PC-3 (cell line): Measurements from ENCODE around the gene GRB2.

Experiments
- EZH2 ChIP-seq: fragments of 300-600 bp; sonication (generic); IDR thresholded peaks from one replicate; pipeline ENCODE4 v1.6.1; 2017; ENCODE audit warnings: antibody characterized with exemption, mild to moderate bottlenecking, low read length; ENCODE audit not compliant: unreplicated experiment
- TF ChIP-seq, protein P1 (sequence below): fragments of 300-600 bp; sonication (generic); conservative IDR thresholded peaks from 2 replicates; pipeline ENCODE4 v1.5.1; 2017; ENCODE audit warnings: antibody characterized with exemption, low read depth, mild to moderate bottlenecking, low read length

DNA sequence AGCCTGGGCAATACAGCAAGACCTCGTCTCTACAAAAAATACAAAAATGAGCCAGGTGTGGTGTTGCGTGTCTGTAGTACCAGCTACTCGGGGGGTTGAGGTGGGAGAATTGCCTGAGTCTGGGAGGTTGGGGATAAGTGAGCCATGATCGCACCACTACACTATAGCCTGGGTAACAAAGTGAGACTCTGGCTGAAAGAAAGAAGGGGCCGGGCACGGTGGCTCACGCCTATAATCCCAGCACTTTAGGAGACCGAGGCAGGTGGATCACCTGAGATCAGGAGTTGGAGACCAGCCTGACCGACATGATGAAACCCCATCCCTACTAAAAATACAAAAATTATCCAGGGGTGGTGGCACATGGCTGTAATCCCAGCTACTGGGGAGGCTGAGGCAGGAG lies 10.5 kb upstream of the GRB2 start:
- TF ChIP-seq, protein P1, sequence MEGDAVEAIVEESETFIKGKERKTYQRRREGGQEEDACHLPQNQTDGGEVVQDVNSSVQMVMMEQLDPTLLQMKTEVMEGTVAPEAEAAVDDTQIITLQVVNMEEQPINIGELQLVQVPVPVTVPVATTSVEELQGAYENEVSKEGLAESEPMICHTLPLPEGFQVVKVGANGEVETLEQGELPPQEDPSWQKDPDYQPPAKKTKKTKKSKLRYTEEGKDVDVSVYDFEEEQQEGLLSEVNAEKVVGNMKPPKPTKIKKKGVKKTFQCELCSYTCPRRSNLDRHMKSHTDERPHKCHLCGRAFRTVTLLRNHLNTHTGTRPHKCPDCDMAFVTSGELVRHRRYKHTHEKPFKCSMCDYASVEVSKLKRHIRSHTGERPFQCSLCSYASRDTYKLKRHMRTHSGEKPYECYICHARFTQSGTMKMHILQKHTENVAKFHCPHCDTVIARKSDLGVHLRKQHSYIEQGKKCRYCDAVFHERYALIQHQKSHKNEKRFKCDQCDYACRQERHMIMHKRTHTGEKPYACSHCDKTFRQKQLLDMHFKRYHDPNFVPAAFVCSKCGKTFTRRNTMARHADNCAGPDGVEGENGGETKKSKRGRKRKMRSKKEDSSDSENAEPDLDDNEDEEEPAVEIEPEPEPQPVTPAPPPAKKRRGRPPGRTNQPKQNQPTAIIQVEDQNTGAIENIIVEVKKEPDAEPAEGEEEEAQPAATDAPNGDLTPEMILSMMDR: no peak
- no peak for TF ChIP-seq EZH2
